Gastrocnemius medialis (tissue), 4 donors: Measurements from ENCODE around the gene DCUN1D4. TPM values are rescaled to one million over a fixed set of nuclear protein-coding genes. Genes with fewer than 3 reads are reported as not detected.

Source experiments
- ATAC-seq, 2 donors: fragments of 150-250 bp; one replicate each; pipeline ENCODE4 v1.9.1; 2016
- DNase-seq, 2 donors: peaks; one replicate each; pipeline ENCODE4 v3.0.0-alpha.2; 2019
- H3K27ac ChIP-seq, 4 donors: fragments of 200-600 bp; sonication (generic); 1 replicate in 1 of 4; 2 replicates in 3 of 4; pipeline ENCODE4 v1.5.1; 2016 to 2018; ENCODE audit warnings: mild to moderate bottlenecking in 2 of 4, moderate library complexity in 1 of 4
- H3K27me3 ChIP-seq, 3 donors: fragments of 200-600 bp; sonication (generic) in 2 of 3; 1 replicate in 1 of 3; 2 replicates in 2 of 3; pipeline versions ENCODE4 v1.5.1 to v1.6.0; 2016 to 2019; ENCODE audit warnings: mild to moderate bottlenecking in 1 of 3, moderate library complexity in 1 of 3
- H3K36me3 ChIP-seq, 2 donors: fragments of 200-600 bp; sonication (generic) in 1 of 2; one replicate each; pipeline ENCODE4 v1.5.1; 2017 to 2018
- H3K4me1 ChIP-seq, 2 donors: fragments of 200-600 bp; sonication (generic) in 1 of 2; one replicate each; pipeline ENCODE4 v1.5.1; 2016 to 2017; ENCODE audit warnings: mild to moderate bottlenecking in 2 of 2
- H3K4me3 ChIP-seq, 4 donors: fragments of 200-600 bp; sonication (generic) in 3 of 4; 1 replicate in 1 of 4; 2 replicates in 3 of 4; pipeline ENCODE4 v1.5.1; 2016 to 2019; ENCODE audit warnings: mild to moderate bottlenecking in 2 of 4
- H3K9me3 ChIP-seq, 3 donors: fragments of 200-600 bp; sonication (generic) in 2 of 3; 1 replicate in 1 of 3; 2 replicates in 2 of 3; pipeline ENCODE4 v1.5.1; 2016 to 2019
- CTCF ChIP-seq, 5 experiments: fragments of 450-650 bp in 3 of 5; fragments of 200-600 bp in 2 of 5; sonication (generic) in 2 of 5; IDR thresholded peaks in 4 of 5; conservative IDR thresholded peaks in 1 of 5; 1 replicate in 4 of 5; 2 replicates in 1 of 5; pipeline ENCODE4 v1.5.1; 2016 to 2019; ENCODE audit warnings: antibody characterized with exemption in 5 of 5, mild to moderate bottlenecking in 3 of 5, moderate library complexity in 3 of 5
- POLR2A ChIP-seq, 2 donors: fragments of 450-650 bp; IDR thresholded peaks; one replicate each; pipeline ENCODE4 v1.6.1; 2017; ENCODE audit warnings: antibody characterized with exemption in 2 of 2, mild to moderate bottlenecking in 2 of 2, moderate library complexity in 2 of 2
- in situ Hi-C, 4 donors: fragments of 200-750 bp; cut with MboI; loops; one replicate each; pipeline versions ENCODE4 v1.15.0 to v1.8.0; 2017; ENCODE audit warnings: low sequenced_read_pairs in 4 of 4
- intact Hi-C: fragments of 100-400 bp; cut with DNase I; formaldehyde crosslinking; loops from one replicate; pipeline ENCODE4 v1.15.1; 2023; ENCODE audit warnings: low total_unique reads
- total RNA-seq, 4 donors: library from RNA; depleted of rRNA; stranded (reverse); fragments of >200 nt; gene quantifications; one replicate each; pipeline versions ENCODE4 v1.1.0 to v1.2.3, GENCODE V29; 2016

The DCUN1D4 gene
- total RNA-seq, 4 donors from 2014 or later: 13.6 to 23.7 (median 18.4) TPM

- intact Hi-C loops: no loop called here
- Histone ChIP-seq H3K27me3 (no peaks in the 10 kb centered on the region), H3K27ac (peak overlapping the region in 3 of 4 donors; percentile 47 to 72 (median 52)), H3K4me1 (peaks cover 47 to 50% of the 10 kb centered on the region in 2 donors), H3K4me3 (no peak overlapping the region), H3K36me3 (peaks cover 0 to 45% of the 10 kb centered on the region in 2 donors), H3K9me3 (no peaks in the 10 kb centered on the region)
- in situ Hi-C loops: no loop called here
- no peak for TF ChIP-seq POLR2A (IDR thresholded peaks at IDR 0.05)
- TF ChIP-seq CTCF (IDR thresholded peaks at IDR 0.05 in 4 of 5, conservative IDR thresholded peaks at IDR 0.05 in 1 of 5): no peak
- DNase-seq (no peak), ATAC-seq (no peak)
These were observed 19.8 kb downstream of the DCUN1D4 start for GRCh38 chr4:51862781-51863180.

- H3K4me3 ChIP-seq: no peak overlapping the region
- TF ChIP-seq POLR2A (IDR thresholded peaks at IDR 0.05) (no peak), CTCF (IDR thresholded peaks at IDR 0.05 in 4 of 5, conservative IDR thresholded peaks at IDR 0.05 in 1 of 5) (no peak)
- no peaks in the 10 kb centered on the region for H3K9me3 ChIP-seq
- no peak for DNase-seq
- peaks cover 0 to 49% of the 10 kb centered on the region in 2 donors for H3K36me3 ChIP-seq
- no peak overlapping the region for H3K27ac ChIP-seq
- H3K4me1 ChIP-seq: peaks cover 32 to 33% of the 10 kb centered on the region in 2 donors
- no peak for ATAC-seq
- in situ Hi-C loops: no loop called here
- H3K27me3 ChIP-seq: no peaks in the 10 kb centered on the region
- intact Hi-C loops: no loop called here
These were observed 22.8 kb downstream of the DCUN1D4 start for GRCh38 chr4:51865717-51866116.

- intact Hi-C loops (no loop called here), in situ Hi-C loops (no loop called here)
- Histone ChIP-seq H3K27ac (peak overlapping the region in 1 of 4 donors; percentile 17), H3K9me3 (no peaks in the 10 kb centered on the region), H3K27me3 (no peaks in the 10 kb centered on the region), H3K4me1 (peaks cover 26 to 35% of the 10 kb centered on the region in 2 donors), H3K36me3 (peaks cover 0 to 49% of the 10 kb centered on the region in 2 donors), H3K4me3 (no peak overlapping the region)
- ATAC-seq (no peak), DNase-seq (peak in 1 of 2 donors; percentile 34)
- TF ChIP-seq CTCF (IDR thresholded peaks at IDR 0.05 in 4 of 5, conservative IDR thresholded peaks at IDR 0.05 in 1 of 5) (no peak), POLR2A (IDR thresholded peaks at IDR 0.05) (no peak)
These were observed 23.9 kb downstream of the DCUN1D4 start for GRCh38 chr4:51866835-51867234.

- H3K4me3 ChIP-seq: no peak overlapping the region
- H3K27me3 ChIP-seq: no peaks in the 10 kb centered on the region
- H3K36me3 ChIP-seq: peaks cover 0 to 49% of the 10 kb centered on the region in 2 donors
- intact Hi-C loops (no loop called here), in situ Hi-C loops (no loop called here)
- DNase-seq (no peak), ATAC-seq (no peak)
- TF ChIP-seq CTCF (IDR thresholded peaks at IDR 0.05 in 4 of 5, conservative IDR thresholded peaks at IDR 0.05 in 1 of 5) (no peak), POLR2A (IDR thresholded peaks at IDR 0.05) (no peak)
- peak overlapping the region in 2 of 4 donors; percentile 47 to 49 for H3K27ac ChIP-seq
- H3K4me1 ChIP-seq: peaks cover 29 to 35% of the 10 kb centered on the region in 2 donors
- no peaks in the 10 kb centered on the region for H3K9me3 ChIP-seq
These were observed 24.9 kb downstream of the DCUN1D4 start for GRCh38 chr4:51867689-51868448.
